ENCODE data around the gene SNAP47. TPM values are rescaled to one million over a fixed set of nuclear protein-coding genes. Genes with fewer than 3 reads are reported as not detected.

SNAP47 gene
- total and polyA plus RNA-seq, 2 of the 4 experiments (the other 2 are of a cell fraction), result 39.4 to 72.9 TPM

DNA sequence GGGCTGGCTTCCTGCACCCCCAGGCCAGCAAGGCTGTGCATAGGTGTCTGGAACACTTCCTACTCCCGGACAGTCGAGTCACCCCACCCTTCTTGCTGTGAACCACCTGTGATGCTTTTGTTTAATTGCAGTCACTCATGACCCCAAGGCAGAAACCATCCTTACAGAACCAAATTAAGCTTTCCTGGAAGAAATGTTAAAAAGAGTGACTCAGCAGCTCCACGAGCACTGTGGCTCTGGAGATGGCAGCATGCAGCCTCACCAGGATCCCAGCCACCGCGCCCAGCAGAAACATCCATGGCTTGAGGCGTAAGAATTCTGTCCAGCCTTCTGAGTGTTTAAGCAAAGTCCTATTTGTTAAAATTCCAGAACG, 28.8 kb downstream of the SNAP47 start:
- BruUV-seq (replicated peaks), result no TSS peak
- no peak overlapping the region for H3K27ac ChIP-seq (ENCODE audit: insufficient read depth, low read length)
- no peak overlapping the region for H4K5ac ChIP-seq (ENCODE audit: low read depth, low read length)

More for the DNA sequence above, 28.8 kb downstream of the SNAP47 start:
- intact Hi-C loops (cut with micrococcal nuclease), result loop anchor here (5.0 kb wide), 1 partner anchor 318 kb away; the partner anchor contains the start of gene ARF1
- peaks cover 25% of the 10 kb centered on the region for H3K4me1 ChIP-seq (ENCODE audit: control insufficient read depth, insufficient read depth, low read length)
- no peak overlapping the region for H3K4me3 ChIP-seq (ENCODE audit: insufficient read depth, low read depth, low read length)
- peaks cover 22 to 74% of the 10 kb centered on the region in 2 experiments; a peak in 3 of 4 replicates for H3K79me1 ChIP-seq (ENCODE audit: low read depth in 1 of 2, low read length in 2 of 2)
- H2AFZ ChIP-seq (replicated peaks; ENCODE audit: low read length, poor library complexity), result no peak overlapping the region
- H3K36me3 ChIP-seq (ENCODE audit: control insufficient read depth, insufficient read depth, low read length), result peaks cover 40% of the 10 kb centered on the region
- ATAC-seq (ENCODE audit: low read depth), result no peak
- peak overlapping the region; percentile 39 for H2BK5ac ChIP-seq (ENCODE audit: low read depth, low read length, poor library complexity, severe bottlenecking)
- H2BK120ac ChIP-seq (ENCODE audit: low read depth, low read length), result no peak overlapping the region
- no peak overlapping the region for H3K14ac ChIP-seq (replicated peaks; ENCODE audit: low read depth, low read length)
- no peak overlapping the region for H2BK15ac ChIP-seq (ENCODE audit: low read depth, low read length)
- H4K8ac ChIP-seq (ENCODE audit: low read depth in 2 of 2, low read length in 2 of 2), result no peak overlapping the region
- no peak overlapping the region for H3K56ac ChIP-seq (ENCODE audit: extremely low read depth, insufficient read depth, low read length)
- TF ChIP-seq MXI1 (IDR thresholded peaks at IDR 0.05; ENCODE audit: borderline replicate concordance, low read depth, low read length), result no peak
- TF ChIP-seq RAD21 (IDR thresholded peaks at IDR 0.05; ENCODE audit: low read length), result no peak
- TF ChIP-seq CHD1 (IDR thresholded peaks at IDR 0.05; ENCODE audit: low read depth, low read length), result no peak
- TF ChIP-seq NFE2L2 (IDR thresholded peaks at IDR 0.05; ENCODE audit: low read depth, low read length), result peak; percentile 72
- TF ChIP-seq FOS (IDR thresholded peaks at IDR 0.05; ENCODE audit: low read depth, low read length), result no peak
- dilution Hi-C loops (cut with HindIII; ENCODE audit: low sequenced_read_pairs, unreplicated experiment), result no loop called here
- H3K23ac ChIP-seq (ENCODE audit: low read depth, low read length), result no peak overlapping the region; the same call in 1 of the 2 replicates
- no peaks in the 10 kb centered on the region for H3K9me3 ChIP-seq (ENCODE audit: control insufficient read depth, insufficient read depth, low read length)
- H4K91ac ChIP-seq (ENCODE audit: insufficient read depth, low read depth, low read length), result no peak overlapping the region
- H3K27me3 ChIP-seq (ENCODE audit: control insufficient read depth, insufficient read depth, low read length), result no peaks in the 10 kb centered on the region
- DNase-seq, result peak; percentile 35
- H3K9me1 ChIP-seq (ENCODE audit: insufficient read depth, low read length), result peaks cover 21% of the 10 kb centered on the region
- H3K18ac ChIP-seq (ENCODE audit: low read depth, low read length), result no peak overlapping the region
- H2AK5ac ChIP-seq (ENCODE audit: low read depth, low read length), result peak overlapping the region; percentile 59
- 0 out of 2 replicates have a peak overlapping the region, but pooled peaks have one; percentile 24 for H3K4ac ChIP-seq (ENCODE audit: low read depth, low read length)
- ChIA-PET POLR2A (ENCODE audit: unreplicated experiment) (no interaction called here), CTCF (interaction anchor here (0.6 to 1.1 kb wide), 2 partner anchors 83 to 189 kb away, joined by 3 to 5 read pairs; no protein-coding TSS in a partner anchor)
- no peak overlapping the region for H3K4me2 ChIP-seq (ENCODE audit: low read depth, low read length)
- in situ Hi-C loops (cut with MboI; ENCODE audit: low sequenced_read_pairs), result loop anchor here (5.0 to 10.0 kb wide), 2 partner anchors 183 to 321 kb away; partner anchors contain the start of genes ARF1 and WNT9A
- H2AK9ac ChIP-seq (replicated peaks; ENCODE audit: low read depth, low read length, poor library complexity), result peak overlapping the region; percentile 7
- H2BK20ac ChIP-seq (ENCODE audit: low read depth, low read length), result no peak overlapping the region
- H4K20me1 ChIP-seq (ENCODE audit: insufficient read depth, low read length), result peaks cover 55% of the 10 kb centered on the region
- no peak overlapping the region for H3K9ac ChIP-seq (ENCODE audit: low read depth, low read length)
- 80% methylated on average over 5 of the region's 7 CpGs; no CpG with 5 or more reads in 1 of the 2 experiments for WGBS, 2 experiments (ENCODE audit: extremely low coverage in 2 of 2, insufficient read length in 1 of 2)

All from IMR-90 (cell line).